ENCODE results near the gene CRB3.

GRCh38 chr19:6452223-6452614 is 11.9 kb upstream of the CRB3 start:
- no peak for TF ChIP-seq CTCF (IDR thresholded peaks at IDR 0.05)
- no peak for TF ChIP-seq POLR2A (IDR thresholded peaks at IDR 0.05)

Measured in uterus (tissue), 2 donors.